ENCODE measurements around the gene ZNF644.

The ZNF644 gene

GRCh38 chr1:91022518-91022929, 689 bp upstream of the ZNF644 start:
- DNase-seq (ENCODE audit: low read depth in 1 of 2, low spot score in 1 of 2): no peak

GRCh38 chr1:91020967-91021685, 709 bp downstream of the ZNF644 start:
- peak in 1 of 2 donors; percentile 52 for DNase-seq (ENCODE audit: low read depth in 1 of 2, low spot score in 1 of 2)

GRCh38 chr1:91020486-91020885, 1.3 kb downstream of the ZNF644 start:
- no peak for DNase-seq (ENCODE audit: low read depth in 1 of 2, low spot score in 1 of 2)

- no peak for DNase-seq (ENCODE audit: low read depth in 1 of 2, low spot score in 1 of 2)
These were observed 3.8 kb downstream of the ZNF644 start for GRCh38 chr1:91018006-91018405.

- no peak for DNase-seq (ENCODE audit: low read depth in 1 of 2, low spot score in 1 of 2)
These were observed 5.9 kb downstream of the ZNF644 start for GRCh38 chr1:91015794-91016550.

- no peak for DNase-seq (ENCODE audit: low read depth in 1 of 2, low spot score in 1 of 2)
These were observed 6.5 kb downstream of the ZNF644 start for GRCh38 chr1:91015358-91015780.

- DNase-seq (ENCODE audit: low read depth in 1 of 2, low spot score in 1 of 2): no peak
These were observed 7.4 kb downstream of the ZNF644 start for GRCh38 chr1:91014475-91014874.

- DNase-seq (ENCODE audit: low read depth in 1 of 2, low spot score in 1 of 2): no peak
These were observed 8.5 kb downstream of the ZNF644 start for GRCh38 chr1:91013302-91013701.

GRCh38 chr1:91012196-91012595, 9.6 kb downstream of the ZNF644 start:
- DNase-seq (ENCODE audit: low read depth in 1 of 2, low spot score in 1 of 2): no peak

GRCh38 chr1:91011726-91012125, 10.1 kb downstream of the ZNF644 start:
- no peak for DNase-seq (ENCODE audit: low read depth in 1 of 2, low spot score in 1 of 2)

- no peak for DNase-seq (ENCODE audit: low read depth in 1 of 2, low spot score in 1 of 2)
These were observed 14.0 kb downstream of the ZNF644 start for GRCh38 chr1:91007827-91008226.

GRCh38 chr1:91007092-91007491, 14.7 kb downstream of the ZNF644 start:
- DNase-seq (ENCODE audit: low read depth in 1 of 2, low spot score in 1 of 2): no peak

GRCh38 chr1:91006113-91006908, 15.5 kb downstream of the ZNF644 start:
- no peak for DNase-seq (ENCODE audit: low read depth in 1 of 2, low spot score in 1 of 2)

GRCh38 chr1:91005285-91005684, 16.6 kb downstream of the ZNF644 start:
- no peak for DNase-seq (ENCODE audit: low read depth in 1 of 2, low spot score in 1 of 2)

GRCh38 chr1:91004145-91004544, 17.7 kb downstream of the ZNF644 start:
- no peak for DNase-seq (ENCODE audit: low read depth in 1 of 2, low spot score in 1 of 2)

- DNase-seq (ENCODE audit: low read depth in 1 of 2, low spot score in 1 of 2): no peak
These were observed 25.0 kb downstream of the ZNF644 start for GRCh38 chr1:90996742-90997413.

- DNase-seq (ENCODE audit: low read depth in 1 of 2, low spot score in 1 of 2): no peak
These were observed 26.4 kb downstream of the ZNF644 start for GRCh38 chr1:90995311-90995894.

GRCh38 chr1:90994461-90994860, 27.4 kb downstream of the ZNF644 start:
- no peak for DNase-seq (ENCODE audit: low read depth in 1 of 2, low spot score in 1 of 2)

GRCh38 chr1:90993245-90993644, 28.6 kb downstream of the ZNF644 start:
- no peak for DNase-seq (ENCODE audit: low read depth in 1 of 2, low spot score in 1 of 2)

- no peak for DNase-seq (ENCODE audit: low read depth in 1 of 2, low spot score in 1 of 2)
These were observed 31.1 kb downstream of the ZNF644 start for GRCh38 chr1:90990779-90991178.

- DNase-seq (ENCODE audit: low read depth in 1 of 2, low spot score in 1 of 2): no peak
These were observed 31.8 kb downstream of the ZNF644 start for GRCh38 chr1:90989990-90990389.
